Measurements from ENCODE around the gene SDHA.
"Not testable (repeated sequence)": the region's sequence is repeated elsewhere in the genome, so short reads cannot be mapped to it uniquely, and the experiment has no call there.

DNA sequence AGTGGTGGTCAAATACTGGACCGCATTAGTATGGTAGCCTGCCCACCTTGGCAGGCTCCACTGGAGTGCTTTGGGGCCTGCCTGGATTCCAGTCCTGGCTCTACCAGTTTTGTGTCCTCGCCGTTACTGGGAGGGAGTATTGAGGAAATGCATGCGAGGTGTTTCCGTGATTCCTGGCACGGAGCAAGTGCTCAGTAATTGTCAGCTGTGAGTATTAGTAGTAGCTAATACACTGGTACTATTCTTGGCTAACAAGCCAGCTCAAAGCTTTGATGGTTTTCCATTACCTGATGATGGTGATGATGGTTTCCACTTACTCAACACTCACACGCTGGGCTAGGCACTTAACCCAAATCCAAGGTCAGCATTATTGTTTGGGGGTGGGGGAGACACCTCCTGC lies 56.2 kb downstream of the SDHA start:
- not testable (repeated sequence) for TF ChIP-seq CTCF (IDR thresholded peaks at IDR 0.05); EZH2 (IDR thresholded peaks at IDR 0.05; ENCODE audit: borderline replicate concordance, insufficient read depth, low read depth, low read length, poor library complexity, severe bottlenecking)

All from B cell (primary cell).